HG02678 (cell line): ENCODE measurements around the gene HTR2B.
"Not testable (repeated sequence)": the region's sequence is repeated elsewhere in the genome, so short reads cannot be mapped to it uniquely, and the experiment has no call there.

Source experiments
- ATAC-seq: cut with Tn5 transposase; IDR thresholded peaks from one replicate; pipeline ENCODE4 v1.9.1; 2021; ENCODE audit warnings: mild to moderate bottlenecking, moderate library complexity; ENCODE audit not compliant: unreplicated experiment

The HTR2B gene

GRCh38 chr2:231099918-231100317, 24.9 kb downstream of the HTR2B start:
- no peak for ATAC-seq

GRCh38 chr2:231094736-231095346, 30.0 kb downstream of the HTR2B start:
- ATAC-seq, result no peak

- ATAC-seq, result no peak
Measured at GRCh38 chr2:231093933-231094332, 30.9 kb downstream of the HTR2B start.

GRCh38 chr2:231088754-231089153, 36.1 kb downstream of the HTR2B start:
- ATAC-seq, result no peak

GRCh38 chr2:231084565-231084964, 40.3 kb downstream of the HTR2B start:
- ATAC-seq, result no peak

- no peak for ATAC-seq
Measured at GRCh38 chr2:231069379-231070054, 55.3 kb downstream of the HTR2B start.

GRCh38 chr2:231068525-231069222, 56.2 kb downstream of the HTR2B start:
- no peak for ATAC-seq

- not testable (repeated sequence) for ATAC-seq
Measured at GRCh38 chr2:231067531-231067930, 57.3 kb downstream of the HTR2B start.

- no peak for ATAC-seq
Measured at GRCh38 chr2:231065966-231066365, 58.9 kb downstream of the HTR2B start.

GRCh38 chr2:231063347-231063746, 61.5 kb downstream of the HTR2B start:
- ATAC-seq, result no peak

GRCh38 chr2:231062776-231063175, 62.1 kb downstream of the HTR2B start:
- no peak for ATAC-seq

- ATAC-seq, result no peak
Measured at GRCh38 chr2:231059756-231060155, 65.1 kb downstream of the HTR2B start.

- no peak for ATAC-seq
Measured at GRCh38 chr2:231058761-231059550, 65.9 kb downstream of the HTR2B start.
